ENCODE measurements around the gene RRP36.

Gene RRP36

DNA sequence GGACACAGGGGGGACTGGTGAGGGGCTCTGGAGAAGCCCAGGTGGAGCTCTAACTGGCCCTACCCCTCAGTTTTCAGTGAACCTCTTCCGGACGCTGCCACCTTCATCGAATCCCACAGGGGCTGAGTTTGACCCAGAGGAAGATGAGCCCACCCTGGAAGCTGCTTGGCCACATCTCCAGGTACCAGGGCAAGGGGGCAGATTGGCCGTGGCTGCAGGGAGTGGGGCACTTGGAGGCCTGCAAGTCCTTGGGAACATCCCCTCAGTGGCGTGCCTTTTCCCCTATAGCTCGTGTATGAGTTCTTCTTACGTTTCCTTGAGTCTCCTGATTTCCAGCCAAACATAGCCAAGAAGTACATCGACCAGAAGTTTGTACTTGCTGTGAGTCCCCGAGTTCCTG lies 14.3 kb upstream of the RRP36 start:
- DNase-seq (ENCODE audit: low read depth): no peak

DNA sequence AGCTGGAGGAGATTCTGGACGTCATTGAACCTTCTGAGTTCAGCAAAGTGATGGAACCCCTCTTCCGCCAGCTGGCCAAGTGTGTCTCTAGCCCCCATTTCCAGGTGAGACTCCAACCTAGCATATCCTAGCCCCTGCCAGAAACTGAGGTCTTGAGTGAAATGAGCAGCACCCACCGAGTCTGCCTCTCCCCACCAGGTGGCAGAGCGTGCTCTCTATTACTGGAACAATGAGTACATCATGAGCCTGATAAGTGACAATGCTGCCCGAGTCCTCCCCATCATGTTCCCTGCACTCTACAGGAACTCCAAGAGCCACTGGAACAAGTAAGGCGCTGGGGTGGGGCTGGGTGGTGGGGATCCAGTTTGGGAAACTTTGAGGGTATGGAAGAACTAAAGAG lies 12.3 kb upstream of the RRP36 start:
- no peak for DNase-seq (ENCODE audit: low read depth)

DNA sequence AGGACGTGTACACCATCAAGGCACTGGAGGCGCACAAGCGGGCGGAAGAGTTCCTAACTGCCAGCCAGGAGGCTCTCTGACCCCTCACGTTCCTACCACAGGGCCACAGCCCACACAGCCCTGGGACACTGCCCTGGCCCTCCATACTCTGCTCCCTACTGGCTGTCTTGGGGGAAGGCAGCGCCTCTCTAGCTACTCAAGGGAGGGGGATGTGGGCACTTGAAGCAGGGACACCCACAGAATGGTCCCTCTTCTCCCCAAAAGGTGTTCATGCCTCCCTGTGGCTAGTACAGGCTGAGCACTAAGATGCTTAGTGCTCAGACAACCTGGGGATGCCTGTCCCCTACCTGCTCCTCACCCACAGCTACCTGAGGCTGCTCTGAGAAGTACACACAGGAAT lies 10.2 kb upstream of the RRP36 start:
- no peak for DNase-seq (ENCODE audit: low read depth)

DNA sequence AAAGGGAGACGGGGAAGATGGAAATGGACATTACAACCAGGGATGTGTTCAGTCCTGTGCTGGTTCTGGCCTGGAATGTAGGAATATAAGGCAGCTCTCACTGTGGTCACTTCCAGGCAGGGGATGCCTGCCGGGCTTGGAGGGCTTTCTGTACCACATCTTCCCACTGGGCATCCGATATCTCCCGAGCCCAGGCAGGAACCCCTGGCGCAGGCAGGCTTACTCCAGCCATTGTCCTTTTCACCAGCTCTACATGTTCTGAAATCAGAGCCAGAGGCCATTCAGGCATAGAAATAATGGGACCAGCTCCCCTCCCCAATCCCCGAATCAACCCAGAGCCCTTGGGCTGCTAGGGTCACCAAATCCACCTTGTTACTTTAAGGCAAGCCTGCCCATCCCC lies 9.1 kb upstream of the RRP36 start:
- no peak for DNase-seq (ENCODE audit: low read depth)

DNA sequence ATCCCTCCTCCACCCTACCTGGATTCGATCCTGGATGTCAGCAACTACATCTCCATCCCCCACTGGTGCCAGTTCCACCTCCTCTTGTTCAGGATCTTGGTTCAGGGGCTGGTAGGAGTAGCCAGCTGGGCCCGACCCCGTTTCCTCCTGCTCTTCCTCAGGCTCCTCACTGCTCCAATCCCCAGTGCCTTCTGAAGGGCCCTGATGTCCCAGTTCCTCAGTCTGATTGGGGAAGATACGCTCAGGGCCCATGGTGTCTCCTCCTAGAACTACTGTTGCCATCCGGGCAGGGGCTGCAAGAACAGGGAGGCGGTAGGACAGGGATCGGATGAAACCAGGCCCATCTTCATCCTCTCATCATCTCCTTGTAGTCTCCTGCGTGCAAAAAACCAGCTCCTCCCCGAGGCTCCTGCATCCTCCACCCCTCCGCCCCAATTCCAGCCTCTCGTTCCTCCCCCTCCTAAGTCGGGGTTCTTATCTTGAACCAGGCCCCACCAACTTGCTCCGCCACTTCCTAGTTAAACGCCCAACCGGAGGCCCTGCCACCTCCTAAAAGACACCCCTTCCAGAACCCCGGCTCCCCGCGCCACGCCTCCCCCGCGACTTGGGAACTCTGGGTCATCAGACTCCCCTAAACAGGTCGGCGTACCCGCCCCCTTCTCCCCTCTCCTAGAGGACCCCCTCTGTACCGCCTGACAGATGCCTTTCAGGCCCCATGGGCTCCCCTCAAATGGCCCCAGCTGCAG lies 8.2 kb upstream of the RRP36 start:
- DNase-seq (ENCODE audit: low read depth): peak; percentile 14

DNA sequence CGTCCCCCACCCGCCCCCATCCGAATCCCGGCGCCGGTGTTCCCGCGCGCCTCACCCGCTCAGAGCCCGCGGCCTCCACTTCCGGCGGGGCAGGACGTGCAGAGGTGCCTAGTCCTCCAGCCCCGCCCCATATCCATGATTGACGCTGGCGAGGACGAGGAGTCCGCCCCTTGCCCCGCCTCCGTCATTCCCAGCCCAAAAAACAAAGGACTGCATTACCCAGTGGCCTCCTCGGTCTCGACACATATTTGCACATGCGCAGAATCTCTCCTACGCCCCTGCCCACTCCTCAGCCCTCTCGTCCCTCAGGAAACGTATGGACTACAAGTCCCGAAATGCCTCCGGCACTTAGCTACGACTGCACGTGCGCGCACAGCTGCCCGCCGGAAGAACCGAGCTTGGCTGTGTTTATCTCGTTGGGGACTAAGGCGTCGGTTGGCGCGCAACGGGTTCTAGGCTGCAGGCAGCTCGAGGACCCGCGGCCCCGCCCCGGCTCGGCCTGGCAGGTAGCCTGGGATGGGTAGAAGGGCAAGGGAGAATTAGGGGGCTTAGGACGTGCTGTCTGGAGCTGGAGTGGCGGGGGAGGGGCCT lies 7.5 kb upstream of the RRP36 start, which contains the start of the genes KLHDC3 and MEA1:
Gene KLHDC3, plus strand, starts transcription at position 407 of the 591 bp plus-strand sequence. CDS start 2,944 bp downstream, outside the sequence.
Gene MEA1, minus strand, starts transcription at position 104 of the 591 bp plus-strand sequence. CDS start 133 bp downstream, outside the sequence.
- peak; percentile 100 for DNase-seq (ENCODE audit: low read depth)

DNA sequence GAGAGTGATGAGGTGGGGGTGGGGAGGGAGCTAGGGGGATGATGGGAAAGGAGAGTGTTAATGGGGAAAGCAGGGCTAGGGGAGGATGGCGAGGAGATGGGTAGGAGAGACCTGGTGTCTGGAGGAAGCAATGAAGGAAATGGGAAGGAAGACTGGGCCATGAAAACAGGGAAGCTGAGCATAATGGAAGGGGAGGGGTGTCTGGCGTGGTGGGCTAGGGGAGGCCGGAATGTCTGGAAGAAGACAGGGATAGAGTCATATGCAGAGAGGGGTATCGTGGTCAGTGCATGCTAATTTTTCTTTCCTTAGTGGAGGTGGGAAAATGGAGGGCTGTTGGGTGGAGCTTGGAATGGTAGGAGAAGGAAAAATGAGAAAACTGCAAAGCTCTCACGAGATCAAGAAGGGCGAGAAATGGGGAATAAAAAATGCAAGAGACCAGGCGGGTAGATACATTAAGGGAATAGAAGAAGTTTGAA lies 7.0 kb upstream of the RRP36 start:
- DNase-seq (ENCODE audit: low read depth): peak; percentile 32

DNA sequence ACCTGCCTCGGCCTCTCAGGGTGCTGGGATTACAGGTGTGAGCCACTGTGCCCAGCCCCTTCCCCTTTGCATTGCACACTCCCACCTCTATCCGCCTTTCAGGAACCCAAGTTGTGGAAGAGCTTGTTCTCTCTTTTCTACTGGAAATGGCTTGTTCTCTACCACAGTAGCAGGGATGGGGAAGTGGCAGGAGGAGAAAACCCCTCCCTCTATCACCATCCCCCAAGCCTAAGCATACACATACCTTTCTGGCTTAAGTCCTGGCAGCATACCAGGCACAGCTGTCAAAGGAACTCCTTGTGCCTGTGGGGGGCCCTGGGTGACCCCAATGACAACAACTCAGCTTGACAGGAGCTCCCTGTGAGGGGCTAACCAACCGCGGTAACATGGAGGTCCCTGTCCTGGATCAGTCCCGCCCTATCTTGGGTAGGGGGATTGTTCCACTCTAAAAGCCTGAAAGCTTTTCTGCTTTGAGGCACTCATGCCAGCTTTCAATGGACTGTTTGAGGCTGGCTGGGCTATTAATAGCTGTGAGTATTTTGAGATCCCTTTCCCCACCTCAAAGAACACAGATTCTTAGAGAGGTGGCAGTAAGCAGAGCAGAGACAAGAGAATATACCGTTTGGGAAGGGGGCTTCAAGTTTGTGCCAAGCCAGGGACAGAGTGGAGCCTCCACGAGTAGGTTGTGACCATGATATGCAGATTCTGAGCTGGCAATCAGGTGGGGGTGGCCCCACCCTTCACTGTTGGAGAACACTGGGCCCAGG lies 5.1 kb upstream of the RRP36 start:
- no peak for DNase-seq (ENCODE audit: low read depth)

DNA sequence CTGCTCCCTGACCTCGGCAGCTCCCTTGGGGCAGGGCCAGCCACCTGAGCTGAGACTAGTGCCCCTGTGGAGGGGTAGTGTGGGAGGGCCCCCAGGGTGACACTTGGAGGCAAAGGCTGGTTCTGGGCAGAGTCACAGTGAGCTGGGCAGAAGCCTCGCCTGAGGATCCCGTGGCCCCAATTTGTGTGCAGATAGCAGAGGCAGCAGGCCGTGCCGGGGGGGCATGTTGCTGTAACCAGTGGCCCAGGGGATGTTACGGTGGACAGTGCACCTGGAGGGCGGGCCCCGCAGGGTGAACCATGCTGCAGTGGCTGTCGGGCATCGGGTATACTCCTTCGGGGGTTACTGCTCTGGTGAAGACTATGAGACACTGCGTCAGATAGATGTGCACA lies 4.5 kb upstream of the RRP36 start:
- no peak for DNase-seq (ENCODE audit: low read depth)

DNA sequence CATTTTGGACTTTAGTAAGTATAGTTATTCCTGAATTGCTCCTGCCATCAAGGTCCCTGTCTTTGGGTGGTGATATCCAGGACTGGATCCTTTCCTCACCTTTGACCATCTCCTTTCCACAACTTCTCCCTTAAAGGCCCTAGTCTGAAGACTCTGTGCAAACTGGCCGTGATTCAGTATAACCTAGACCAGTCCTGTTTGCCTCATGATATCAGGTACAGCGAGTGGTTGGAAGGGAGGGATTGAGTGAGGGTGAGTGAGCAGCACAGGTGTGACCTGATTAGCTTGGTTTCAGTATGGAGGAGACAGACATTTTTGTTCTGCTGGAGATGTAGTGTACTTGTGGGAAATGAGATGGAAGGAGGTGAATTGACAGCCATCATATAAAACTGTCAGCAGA lies 2.3 kb upstream of the RRP36 start:
- no peak for DNase-seq (ENCODE audit: low read depth)

DNA sequence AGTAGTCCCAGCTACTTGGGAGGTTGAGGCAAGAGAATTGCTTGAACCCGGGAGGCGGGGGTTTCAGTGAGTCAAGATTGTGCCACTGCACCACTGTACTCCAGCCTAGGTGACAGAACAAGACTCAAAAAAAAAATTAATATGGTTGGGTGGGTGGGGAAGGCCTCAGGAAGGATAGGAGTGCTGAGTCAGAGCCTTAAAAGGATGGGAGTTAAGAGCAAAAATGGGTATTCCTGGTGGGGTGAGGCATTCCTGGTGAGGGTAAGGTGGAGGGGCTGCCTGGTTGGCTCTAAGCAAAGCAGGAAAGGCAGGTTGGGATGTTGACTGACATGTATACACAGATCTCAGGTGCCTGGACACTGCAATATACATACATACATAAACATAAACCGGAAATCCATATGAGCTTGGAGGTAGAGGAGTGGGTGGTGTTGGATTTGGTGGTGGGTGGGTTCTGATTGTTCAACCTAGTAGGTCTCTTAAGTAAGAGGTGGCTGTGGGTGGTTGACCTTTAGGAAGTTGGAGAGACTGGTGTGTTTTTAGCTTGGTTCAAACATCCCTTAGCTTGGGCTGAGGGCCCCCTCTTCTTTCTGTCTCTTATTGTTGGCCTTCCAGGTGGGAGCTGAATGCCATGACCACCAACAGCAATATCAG lies 1.2 kb upstream of the RRP36 start:
- no peak for DNase-seq (ENCODE audit: low read depth)

DNA sequence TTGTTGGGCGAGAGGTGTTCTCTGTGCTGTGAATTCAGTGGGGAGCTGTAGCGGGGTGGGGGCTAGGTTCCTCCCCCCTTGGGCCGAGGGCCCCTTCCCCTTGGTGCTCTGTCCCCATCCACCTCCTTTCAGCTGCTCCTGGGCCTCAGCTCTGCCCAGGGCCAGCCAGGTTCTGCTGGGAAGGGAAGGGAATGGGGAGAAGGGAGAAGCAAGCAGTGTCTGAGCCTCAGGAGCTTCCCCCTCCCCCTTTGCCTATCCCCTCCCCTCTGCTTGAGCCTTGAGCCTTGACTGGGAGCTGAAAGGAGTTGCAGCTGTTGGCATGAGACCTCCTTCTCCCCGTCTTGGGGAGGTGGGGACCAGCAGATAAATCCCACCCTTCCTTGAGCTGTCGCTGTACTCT lies 576 bp upstream of the RRP36 start:
- no peak for DNase-seq (ENCODE audit: low read depth)

DNA sequence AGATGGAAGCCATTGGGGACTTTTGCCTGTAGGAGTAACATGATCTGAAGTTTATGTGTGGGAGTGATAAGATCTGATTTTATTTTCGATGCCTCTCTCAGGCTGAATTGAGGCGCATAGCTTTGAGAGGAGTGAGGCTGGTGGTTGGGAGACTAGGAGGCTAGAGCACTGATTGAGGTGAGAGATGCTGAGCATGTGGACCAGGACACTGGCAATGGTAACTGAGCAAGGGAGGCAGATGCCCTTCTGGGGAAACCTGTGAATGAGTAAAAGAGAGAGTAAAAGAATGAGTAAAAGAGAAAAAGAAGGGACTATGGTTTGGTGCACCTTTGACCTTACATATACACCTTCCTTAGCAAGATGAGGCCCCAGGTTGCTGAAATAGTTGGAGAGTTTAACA lies 3.0 kb downstream of the RRP36 start:
- DNase-seq (ENCODE audit: low read depth): no peak

DNA sequence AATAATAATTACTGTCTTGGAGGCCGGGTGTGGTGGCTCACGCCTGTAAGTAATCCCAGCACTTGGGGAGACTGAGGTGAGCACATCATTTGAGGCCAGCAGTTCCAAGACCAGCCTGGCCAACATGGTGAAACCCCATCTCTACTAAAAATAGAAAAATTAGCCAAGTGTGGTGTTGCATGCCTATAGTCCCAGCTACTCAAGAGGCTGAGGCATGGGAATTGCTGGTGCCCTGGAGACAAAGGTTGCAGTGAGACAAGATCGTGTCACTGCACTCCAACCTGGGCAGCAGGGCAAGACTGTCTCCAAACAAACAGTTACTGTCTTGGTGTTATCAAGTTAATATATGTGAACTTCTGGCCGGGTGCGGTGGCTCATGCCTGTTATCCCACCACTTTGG lies 4.9 kb downstream of the RRP36 start:
- no peak for DNase-seq (ENCODE audit: low read depth)

DNA sequence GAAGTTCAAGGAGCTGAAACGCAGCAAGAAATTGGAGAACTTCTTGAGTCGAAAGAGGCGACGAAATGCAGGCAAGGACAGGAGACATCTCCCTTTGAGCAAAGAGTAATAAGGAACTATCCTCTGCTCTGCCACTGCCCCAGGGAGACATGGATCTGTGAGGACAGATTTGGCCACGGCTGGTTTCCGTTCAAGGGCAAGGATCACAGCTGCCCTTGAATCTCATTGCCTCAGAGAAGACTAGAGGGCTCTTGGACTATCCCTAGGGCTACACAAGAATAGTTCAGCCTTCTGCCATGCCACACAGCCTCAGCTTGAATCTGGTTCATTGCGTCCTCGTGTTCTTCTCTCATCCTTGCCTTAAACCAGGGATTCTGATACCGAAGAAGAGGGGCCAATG lies 7.7 kb downstream of the RRP36 start:
- DNase-seq (ENCODE audit: low read depth): no peak

DNA sequence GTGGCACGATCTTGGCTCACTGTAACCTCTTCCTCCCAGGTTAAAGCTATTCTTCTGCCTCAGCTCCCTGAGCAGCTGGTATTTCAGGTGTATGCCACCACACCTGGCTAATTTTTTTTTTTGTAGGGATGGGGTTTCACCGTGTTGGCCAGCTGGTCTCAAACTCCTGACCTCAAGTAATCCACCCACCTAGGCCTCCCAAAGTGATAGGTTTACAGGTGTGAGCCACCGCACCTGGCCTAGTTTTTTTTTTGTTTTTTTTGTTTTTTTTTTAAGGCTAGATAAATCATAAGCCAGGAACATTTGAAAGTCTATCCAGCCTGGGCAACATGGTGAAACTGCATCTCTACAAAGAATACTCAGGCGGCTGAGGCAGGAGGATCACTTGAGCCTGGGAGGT lies 10.9 kb downstream of the RRP36 start:
- DNase-seq (ENCODE audit: low read depth): no peak

DNA sequence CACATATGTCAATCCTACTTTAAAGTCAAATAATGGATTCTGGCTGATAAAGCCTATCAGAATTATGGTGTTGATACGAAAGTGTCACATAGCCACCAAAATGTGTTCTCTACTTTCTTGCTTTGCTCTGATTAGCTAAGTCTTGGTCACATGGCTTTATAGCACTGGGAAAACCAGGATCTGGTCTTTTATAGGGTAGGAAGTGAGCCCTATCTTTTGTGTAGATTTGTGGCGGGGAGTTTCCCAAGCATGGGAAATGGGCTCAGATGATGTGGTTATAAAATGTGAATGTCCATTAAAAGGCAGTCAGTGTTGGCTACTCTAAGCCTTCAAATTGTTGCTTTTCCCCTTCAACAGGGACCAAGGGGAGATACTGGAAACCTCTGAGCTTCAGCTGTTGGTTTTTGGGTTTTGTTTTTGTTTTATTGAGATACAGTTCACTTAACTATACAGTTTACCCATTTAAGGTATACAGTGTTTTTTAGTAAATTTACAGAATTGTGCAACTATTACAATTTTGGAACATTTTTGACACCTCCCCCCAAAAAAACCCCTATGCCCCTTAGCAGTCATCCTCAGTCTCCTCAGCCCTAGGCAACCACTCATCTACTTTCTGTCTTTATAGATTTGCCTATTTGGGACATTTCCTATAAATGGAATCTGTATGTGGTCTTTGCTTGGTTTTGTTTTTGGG lies 12.2 kb downstream of the RRP36 start:
- no peak for DNase-seq (ENCODE audit: low read depth)

DNA sequence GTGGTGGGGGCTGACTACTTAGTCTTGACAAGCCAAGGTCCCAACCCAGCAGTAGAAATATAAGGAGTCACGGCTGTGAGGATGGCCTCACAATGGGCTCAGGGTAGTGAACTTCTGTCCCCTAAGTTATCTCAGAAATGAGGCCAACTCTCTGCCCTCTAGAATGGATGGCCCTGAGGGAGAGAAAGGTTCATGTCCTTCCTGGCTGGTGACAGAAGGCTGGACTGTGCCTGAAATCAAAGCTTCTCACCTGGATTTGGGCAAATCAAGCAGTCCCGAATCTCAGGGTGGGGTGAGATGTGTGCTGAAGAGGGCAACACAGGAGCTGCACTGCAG lies 12.7 kb downstream of the RRP36 start:
- DNase-seq (ENCODE audit: low read depth): no peak

DNA sequence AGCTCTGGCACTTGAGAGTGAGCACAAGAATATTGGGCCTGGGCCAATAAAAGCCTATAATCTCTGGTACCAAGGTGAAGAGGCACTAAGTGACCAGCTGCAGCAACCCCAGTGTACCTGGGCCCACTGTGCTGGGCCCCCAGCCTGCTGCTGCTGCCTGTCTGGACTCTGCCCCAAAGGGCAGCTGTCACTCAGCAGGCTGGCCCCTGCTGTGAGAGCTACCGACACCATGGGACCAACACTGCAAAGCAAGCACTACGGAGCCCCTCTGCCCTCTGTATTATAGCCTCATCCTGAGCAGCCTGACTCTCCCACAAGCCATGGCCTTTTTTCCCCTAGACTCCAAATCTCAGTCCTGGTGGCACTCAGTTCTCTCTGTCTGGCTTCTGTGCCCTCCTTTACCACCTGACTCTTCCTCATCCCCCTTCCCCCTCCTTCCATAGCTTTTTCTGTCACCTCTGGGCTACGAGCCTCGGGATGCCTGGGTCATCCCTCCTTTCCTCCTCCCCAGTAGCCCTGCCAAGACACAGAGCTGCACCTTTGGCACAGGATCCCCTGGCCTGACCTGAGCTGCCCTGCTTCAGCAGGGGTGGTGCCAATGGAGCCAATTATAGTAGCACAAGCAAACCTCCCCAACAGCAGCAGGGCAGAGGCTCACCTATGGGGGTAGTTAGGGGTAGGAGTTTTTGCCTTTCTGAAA lies 14.2 kb downstream of the RRP36 start:
- no peak for DNase-seq (ENCODE audit: low read depth)

DNA sequence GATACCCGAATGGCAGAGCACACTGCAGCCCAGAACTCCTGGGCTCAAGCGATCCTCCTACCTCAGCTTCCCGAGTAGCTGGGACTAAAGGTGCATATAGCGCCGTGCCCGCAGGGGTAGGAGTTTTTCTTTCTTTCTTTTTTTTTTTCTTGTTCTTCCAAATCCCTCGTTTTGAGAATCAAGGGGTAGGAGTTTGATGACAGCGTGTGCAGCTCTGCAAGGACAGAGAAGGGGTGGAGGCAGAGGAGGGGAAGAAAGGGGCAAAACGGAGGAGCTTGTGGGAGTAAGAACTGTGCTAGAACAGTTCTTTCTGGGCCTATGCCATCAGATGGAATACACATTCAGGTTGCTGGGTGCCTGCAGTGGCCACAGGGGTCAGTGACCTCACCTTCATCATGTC lies 15.3 kb downstream of the RRP36 start:
- no peak for DNase-seq (ENCODE audit: low read depth)

DNA sequence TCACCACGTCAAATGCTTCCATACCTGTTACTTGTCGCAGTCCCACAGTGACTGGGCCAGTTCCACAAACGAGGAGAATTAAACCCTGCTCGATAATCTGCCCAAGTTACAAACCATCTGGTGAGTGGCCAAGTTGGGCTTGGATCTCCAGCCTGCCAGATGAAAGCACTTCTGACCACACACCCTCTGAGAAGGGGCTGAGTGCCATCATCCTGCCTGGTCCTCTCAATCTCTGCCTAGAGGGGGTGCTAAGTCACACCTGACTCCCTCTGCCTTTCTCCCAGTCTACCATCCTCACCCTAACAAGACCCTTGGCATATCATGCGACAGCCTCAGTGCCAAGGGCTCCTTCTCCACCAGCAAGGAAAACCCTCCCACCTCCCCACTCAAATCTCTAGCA lies 15.8 kb downstream of the RRP36 start:
- no peak for DNase-seq (ENCODE audit: low read depth)
